ENCODE results near the gene PPP1R2. TPM values are rescaled to one million over a fixed set of nuclear protein-coding genes. Genes with fewer than 3 reads are reported as not detected.

Gene PPP1R2
- total RNA-seq, 1 experiment from 2014 or later: 30.8 TPM

DNA sequence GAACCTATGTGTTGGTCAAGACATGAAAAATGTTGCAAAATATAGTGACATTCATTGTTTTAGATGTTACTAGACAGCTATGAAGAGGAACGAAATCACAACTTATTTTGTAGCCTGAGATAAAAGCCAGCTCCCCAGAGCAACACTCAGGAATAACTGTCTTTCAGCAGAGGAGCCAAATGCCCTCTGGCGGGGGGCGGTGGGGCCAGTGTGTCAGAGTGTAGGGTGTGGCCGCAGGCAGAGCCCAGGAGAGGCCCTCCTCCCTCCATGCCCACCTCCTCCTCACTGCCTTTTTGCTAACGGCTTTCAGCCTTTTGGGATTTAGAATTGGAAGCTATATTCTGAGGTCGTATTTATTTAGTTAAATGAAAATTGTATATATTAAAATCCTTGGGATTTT, 23.7 kb upstream of the PPP1R2 start:
- DNase-seq (ENCODE audit: low read depth): no peak

DNA sequence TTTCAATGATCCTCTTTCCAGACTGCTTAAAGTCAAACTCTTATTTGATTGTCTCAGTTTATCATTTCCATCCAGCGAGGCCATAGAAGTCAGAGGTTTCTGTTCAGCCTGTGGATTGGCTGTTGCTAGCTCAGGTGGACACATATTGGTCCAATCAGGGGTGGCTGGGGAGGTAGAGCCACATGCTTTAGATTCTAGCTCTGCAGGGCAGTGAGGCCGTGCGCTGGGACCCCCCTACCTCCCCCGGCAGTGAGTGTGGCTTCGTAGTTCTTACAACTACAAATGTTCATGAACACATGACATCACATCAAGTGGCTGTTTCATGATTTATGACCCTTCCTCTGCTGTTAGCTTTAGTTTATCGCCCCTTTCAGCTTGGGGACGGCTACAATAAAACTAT, 22.6 kb upstream of the PPP1R2 start:
- no peak for DNase-seq (ENCODE audit: low read depth)

DNA sequence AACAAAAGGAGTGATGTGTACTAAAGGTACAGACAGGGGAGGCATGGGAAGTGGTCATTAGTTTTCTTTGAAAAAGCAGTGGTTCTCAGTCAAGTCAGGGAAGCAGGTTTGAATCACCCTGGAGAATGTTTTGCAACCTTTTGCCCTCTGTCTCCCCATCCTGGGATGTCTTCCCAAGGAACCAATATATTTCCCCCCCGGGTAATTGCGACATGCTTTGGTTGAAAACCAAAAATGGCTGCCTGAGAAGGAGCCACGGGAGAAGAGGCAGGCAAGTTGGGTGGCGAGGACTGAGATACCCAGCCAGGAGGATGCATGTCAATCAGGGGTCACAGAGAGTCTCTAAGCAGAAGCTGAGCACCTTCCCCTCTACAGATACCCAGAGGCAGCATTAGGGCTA, 20.2 kb upstream of the PPP1R2 start:
- DNase-seq (ENCODE audit: low read depth): no peak

DNA sequence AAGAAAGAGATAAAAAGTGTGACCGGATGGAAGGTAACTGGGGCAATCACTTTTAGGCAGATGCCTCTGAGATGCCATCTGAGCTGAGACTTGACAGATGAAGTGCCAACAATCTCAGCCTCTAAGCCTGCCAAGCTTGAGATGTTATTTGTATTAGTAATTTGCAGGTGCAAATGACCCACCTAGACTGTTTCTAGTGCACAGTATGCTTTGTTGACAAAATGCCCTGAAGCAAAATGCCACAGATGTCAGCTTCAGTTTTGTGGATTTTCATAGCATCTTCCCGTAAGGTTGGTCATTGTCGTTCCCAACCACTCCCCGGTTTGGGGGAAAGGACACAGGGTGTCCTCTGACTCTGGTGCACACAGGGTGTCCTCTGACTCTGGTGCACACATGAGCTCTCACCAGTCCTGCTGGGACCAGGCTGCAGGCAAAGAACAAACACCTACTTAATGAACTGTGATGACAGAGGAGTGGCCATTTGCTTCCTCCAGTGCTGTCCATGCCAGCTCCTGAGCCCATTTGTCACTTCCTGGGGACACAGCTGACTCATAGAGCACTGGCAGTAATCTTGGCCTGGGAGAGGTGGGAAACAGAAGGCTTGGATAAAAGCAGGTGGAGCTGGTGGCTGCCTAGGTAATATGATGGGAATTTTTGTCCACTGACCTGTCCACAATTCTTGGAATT, 16.7 kb upstream of the PPP1R2 start:
- no peak for DNase-seq (ENCODE audit: low read depth)

DNA sequence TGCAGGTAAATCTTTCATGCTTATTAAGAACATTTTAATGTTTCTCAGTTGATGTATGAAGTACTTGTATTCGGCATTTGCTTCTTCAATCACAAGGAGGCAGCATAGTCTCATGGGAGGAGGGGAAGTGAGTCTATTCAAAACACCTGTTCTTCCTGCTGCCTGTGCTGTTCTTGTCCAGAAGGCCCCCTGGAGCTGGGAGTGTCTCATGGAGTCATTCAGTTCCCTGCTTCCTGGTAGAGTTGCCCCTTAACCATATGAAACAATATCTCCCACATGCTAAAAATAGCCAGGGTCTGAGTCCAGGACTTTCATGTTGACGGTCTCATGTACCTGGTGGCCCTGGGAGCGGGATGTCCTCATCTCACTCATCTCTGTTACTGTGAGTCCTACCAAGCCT, 15.5 kb upstream of the PPP1R2 start:
- DNase-seq (ENCODE audit: low read depth): peak; percentile 67

DNA sequence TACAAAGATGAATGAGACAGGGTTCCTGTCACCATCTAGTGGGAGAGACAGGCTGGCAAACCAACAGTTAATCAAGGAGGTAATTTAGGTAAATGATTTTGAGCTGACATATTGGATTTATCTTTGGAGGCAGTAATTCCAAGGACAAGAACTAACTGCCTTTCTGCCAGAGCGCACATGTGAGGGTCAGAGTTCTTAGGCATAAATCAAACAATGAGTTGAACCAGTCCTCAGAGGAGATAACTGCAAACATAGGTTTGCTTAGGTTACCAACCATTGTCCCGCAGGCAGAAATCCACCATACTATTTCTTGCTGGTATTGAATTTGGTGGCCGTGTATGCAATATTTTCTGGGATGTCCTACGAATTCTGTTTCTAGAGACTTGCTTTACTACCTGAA, 14.2 kb upstream of the PPP1R2 start:
- DNase-seq (ENCODE audit: low read depth): no peak

DNA sequence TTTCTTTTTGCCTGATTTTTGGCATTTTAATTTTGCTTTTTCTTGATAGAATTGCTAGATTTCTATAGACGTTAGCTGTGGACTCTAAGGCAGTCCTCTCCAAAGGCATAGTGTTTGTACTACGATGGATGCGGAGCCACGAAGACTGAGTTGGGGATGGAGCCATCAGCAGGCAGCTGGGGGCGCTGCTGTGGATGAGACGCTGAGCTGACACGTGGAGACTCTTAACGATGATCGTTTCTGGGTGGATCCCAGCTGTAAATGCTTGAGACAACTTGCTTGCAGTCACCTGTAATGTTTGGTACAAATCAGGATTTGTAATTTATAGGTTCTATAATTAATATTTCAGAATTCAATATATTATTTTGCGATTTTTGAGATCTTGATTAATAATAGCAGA, 13.3 kb upstream of the PPP1R2 start:
- DNase-seq (ENCODE audit: low read depth): no peak

DNA sequence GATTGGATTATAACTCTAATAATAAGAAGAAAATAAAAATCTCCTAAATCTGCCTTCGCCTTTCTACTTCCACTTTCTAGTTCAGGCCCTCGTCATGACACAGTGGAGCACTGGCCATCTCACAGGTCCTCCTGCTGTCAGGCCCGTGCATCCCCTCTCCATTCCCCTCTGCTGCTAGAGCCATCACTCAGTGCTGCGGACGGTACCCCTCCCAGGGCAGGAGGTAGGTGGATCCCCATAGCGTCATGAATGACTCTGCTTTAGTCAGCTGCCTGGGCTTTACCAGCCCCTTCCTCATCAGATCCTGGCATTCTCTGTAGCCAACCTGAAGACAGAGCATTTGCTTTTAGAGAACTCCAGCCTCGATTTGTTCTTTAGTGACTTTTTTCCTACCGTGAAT, 12.0 kb upstream of the PPP1R2 start:
- no peak for DNase-seq (ENCODE audit: low read depth)

DNA sequence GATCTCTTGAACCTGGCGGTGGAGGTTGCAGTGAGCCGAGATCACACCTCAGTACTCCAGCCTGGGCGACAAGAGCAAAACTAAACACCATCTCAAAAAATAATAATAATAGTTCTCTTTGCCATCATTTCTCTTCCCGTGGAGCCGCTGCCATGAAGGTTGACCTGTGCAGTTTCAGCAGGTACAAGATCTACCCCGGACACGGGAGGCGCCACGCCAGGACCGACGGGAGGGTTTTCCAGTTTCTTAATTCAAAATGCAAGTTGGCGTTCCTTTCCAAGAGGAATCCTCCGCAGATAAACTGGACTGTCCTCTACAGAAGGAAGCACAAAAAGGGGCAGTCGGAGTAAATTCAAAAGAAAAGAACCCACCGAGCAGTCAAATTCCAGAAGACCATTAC, 11.3 kb upstream of the PPP1R2 start:
- no peak for DNase-seq (ENCODE audit: low read depth)

DNA sequence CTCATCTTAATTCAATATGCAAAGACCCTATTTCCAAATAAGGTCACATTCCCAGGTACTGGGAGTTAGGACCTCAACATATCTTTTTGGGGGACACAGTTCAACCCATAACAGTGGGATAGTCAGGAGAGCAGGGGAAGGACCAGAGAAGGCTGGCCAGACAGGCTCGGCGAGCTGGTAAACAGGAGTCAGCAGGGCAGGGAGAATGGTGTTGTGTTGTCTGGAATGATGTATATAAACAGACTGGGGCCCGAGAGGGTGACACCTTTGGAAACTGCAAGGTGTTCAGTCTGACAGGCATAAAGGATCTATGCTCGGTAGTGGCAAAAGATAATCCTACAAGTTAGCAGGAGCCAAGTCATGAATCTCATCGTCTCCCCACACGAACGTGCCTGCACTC, 10.1 kb upstream of the PPP1R2 start:
- no peak for DNase-seq (ENCODE audit: low read depth)

DNA sequence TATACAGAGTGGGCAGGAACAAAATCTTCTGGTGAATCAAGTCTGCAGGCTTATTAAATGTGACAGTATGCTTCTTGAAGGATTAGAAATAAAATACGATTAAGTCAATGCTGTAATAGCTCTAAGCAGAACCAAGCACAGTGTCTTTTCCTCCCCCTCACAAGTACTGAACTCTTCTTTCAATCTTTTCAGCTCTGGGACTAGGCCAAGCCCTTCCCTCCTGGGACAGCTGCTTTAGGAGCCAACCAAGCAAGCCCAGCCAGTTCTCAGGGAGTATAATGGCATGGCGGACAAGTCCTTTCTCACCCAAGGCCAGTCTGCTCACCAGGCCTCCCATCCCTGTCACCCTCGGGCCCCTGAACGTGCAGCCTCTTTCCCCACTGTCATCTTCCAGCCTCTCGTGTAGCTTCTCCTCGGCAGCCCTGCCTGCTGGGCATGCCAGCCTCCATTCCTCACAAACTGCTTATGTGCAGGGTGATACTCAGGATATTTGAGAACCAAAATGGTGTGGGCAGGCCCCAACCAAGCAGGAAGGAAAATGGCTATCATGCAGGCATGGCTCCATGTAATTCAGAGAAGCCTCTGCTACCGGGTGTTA, 8.4 kb upstream of the PPP1R2 start:
- peak; percentile 27 for DNase-seq (ENCODE audit: low read depth)

DNA sequence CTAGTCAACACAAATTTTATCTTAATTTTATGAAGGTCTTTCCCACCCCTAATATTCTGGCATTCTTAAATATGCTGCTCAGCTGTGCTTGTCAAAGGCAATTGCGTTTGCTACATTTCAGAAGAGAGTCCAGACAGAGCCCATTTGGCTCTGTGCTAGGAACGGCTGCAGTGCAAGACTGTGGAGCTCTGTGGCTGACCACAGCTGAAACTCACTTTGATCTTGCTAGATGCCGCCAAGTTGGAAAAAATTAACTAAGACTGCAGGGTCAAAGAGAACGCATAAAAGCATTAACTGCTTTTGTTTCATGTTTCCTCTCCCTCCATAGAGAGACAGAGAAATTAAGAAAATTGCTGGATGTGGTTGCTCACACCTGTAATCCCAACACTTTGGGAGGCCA, 7.6 kb upstream of the PPP1R2 start:
- DNase-seq (ENCODE audit: low read depth): no peak

DNA sequence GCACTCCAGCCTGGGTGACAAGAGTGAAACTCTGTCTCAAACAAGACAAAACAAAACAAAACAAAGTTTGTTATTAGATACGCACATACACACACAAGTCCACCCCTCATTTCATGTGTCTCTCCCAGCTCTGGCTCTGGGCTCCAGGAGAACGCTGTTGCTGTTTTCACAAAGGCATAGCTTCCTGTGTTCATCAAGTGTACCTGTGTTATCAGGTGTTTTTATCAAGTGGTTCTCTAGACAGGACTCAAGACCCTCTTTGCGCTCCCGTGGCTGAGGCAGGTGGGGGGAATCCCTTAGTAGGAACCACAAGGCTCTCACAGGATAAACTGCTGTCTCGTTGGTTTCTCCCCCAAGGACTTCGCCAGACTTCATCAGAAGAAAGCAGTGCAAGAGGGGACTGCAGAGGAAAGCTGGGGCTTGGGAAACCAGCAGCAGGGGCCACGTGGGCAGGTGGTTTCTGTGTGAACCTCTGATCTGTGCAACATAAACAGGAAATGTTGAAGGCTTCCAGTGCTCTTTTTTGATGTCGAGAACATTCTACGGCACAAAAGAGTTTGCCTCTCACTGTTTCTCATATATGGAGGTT, 6.9 kb upstream of the PPP1R2 start:
- DNase-seq (ENCODE audit: low read depth): no peak

DNA sequence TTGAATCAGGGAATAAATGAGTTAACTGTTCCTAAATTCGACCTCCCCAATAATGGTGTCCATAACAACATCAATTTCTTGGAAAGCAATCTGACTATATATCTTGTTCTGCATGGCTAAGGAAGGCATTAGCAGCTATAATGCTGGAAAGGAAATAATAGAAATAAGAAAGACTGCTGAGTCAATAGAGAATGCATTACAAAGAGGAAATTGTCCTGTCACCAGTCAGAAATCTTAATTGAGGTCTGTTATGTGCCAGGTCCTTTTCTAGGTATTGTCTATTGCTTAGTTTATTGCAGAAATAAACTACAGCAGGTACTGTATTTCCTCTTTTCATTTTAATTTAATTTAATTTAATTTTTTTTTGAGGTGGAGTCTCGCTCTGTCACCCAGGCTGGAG, 5.9 kb upstream of the PPP1R2 start:
- DNase-seq (ENCODE audit: low read depth): no peak

DNA sequence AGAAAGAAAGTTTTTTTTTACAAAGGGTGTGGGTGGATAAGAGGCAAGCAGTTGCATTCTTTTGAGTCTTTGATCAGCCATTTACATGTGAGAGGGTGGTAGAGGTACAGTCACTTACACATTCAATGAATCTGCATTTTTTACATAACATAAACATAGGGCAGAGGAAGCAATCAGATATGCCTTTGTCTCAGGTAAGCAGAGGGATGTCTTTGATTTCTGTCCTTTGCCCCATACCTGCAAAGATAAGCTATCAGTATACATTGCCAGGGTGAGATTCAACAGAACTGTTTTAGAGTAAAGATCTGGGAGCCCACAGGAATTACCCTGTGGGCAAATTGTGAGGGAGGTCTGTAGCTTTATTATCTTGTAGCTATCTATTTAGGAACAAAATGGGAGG, 5.4 kb upstream of the PPP1R2 start:
- DNase-seq (ENCODE audit: low read depth): no peak

DNA sequence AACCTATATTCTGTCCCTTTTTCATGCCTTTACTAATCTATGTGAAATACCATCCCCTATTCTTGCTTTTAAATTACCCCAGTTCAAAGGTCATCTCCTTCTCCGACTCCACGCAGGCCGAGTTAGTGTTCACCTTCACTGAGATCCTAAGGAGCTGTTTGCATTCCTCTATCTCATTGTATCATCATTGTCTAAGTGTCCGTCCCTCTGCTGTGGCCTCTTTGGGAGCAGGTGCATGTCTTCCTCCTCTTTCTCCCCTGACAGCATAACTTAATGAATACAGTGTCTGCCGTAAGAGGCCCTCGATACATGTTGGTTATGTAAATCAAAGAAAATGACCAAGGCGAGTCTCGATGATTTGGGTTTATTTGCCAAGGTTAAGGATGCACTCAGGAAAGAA, 4.9 kb upstream of the PPP1R2 start:
- no peak for DNase-seq (ENCODE audit: low read depth)

DNA sequence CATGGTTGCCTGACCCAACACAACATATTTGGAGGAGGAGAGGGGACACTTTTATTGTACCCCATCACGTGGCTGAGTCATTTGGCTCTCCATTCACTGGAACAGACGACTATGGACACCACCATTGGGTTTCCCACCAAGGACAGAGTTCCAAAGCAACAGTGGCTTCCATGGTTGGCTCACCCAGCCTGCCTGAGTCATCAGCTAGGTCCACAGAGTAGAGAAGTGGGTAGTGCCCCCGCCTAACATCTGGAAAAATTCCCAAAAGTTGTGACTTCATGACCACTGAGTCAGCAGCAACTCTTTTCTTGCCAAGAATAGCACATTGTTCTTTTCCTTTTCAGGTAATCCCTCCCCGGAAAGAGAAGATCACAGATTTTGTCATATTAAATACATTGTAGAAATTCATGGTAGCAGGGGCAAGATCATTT, 3.0 kb upstream of the PPP1R2 start:
- DNase-seq (ENCODE audit: low read depth): peak; percentile 83

DNA sequence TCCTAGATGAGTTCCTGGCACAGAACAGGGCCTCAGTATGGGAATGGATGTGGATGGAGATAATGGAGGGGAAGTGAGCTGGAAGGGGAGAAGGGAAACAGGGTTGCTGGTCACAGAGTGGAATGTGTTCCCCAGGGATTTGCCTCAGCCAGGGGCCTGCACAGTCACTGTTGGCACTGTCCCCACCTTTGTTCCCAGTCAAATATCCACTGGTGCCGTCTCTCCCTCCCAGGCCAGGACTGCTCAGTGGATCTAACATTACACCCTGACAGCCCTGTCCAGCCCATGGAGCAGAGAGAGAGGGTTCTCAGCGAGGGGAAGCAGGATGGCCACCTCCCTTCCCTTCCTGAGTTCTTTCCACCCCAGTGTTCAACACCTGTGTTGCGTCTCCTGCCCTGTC, 1.5 kb upstream of the PPP1R2 start:
- no peak for DNase-seq (ENCODE audit: low read depth)

DNA sequence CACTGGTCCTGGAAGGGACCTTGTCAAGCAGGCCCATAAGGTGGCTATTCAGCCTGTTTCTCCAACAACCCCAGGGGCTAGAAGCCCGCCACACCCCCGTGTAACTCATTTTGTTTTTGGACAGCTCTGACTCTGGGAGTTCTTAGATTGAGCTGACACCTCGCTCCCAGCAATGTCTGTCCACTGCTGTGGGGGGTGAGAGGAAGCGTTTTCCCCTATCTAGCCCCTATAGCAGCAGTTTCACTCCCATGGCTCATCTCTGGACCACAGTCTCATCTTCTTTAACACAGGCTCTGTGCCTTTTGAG, 1.1 kb upstream of the PPP1R2 start:
- DNase-seq (ENCODE audit: low read depth): no peak

DNA sequence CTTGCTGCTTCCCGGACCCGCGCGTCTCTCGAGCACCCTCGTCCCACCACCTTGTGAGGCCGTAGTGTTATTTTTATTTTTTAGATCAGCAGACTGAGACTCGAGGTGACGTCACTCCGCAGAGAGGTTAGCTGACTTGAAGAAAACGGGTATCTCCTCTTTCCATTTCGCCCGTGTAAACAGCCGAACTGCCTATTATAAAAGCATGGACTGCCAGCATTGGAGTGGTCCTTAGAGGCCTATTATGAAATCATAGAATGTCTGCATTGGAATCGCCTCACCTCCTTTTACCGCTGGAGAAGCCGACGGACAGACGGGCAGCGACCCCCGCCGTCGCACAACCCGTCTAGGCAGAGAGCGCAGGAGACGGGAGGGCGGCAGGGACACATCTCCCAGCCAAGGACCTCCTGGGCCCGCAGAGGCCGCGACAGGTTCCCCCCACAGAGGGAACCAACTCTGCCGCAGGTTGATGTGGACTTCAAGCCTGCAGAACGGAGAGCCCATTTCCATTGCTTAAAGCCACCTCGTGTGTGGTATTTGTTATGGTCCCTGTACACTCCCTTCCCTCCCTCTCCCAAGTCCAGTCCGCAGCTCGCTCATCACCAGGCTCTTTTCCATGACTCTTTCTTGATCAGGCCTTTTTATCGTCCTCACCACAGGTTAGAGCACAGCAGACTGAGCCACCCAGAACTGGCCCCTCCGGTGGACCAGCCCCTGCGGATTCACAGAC, 540 bp upstream of the PPP1R2 start:
- no peak for DNase-seq (ENCODE audit: low read depth)

DNA sequence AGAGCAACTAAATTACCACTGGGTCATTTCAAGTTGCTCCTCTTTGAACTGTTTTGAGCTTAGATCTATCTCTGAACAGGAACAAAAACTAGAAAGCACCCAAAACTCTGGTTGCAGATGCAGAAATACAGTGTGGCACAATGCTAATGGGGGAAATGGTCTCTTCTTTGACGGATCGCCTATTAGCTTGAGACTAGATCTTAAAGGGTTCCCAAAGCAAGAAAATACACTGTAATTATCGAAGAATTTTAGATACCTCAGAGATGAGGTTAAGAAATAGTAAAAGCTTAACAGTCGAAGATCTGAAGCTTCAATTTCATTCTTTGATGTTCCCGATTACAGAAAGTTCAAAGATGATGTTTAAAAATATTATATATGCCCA, 818 bp downstream of the PPP1R2 start:
- peak; percentile 7 for DNase-seq (ENCODE audit: low read depth)

DNA sequence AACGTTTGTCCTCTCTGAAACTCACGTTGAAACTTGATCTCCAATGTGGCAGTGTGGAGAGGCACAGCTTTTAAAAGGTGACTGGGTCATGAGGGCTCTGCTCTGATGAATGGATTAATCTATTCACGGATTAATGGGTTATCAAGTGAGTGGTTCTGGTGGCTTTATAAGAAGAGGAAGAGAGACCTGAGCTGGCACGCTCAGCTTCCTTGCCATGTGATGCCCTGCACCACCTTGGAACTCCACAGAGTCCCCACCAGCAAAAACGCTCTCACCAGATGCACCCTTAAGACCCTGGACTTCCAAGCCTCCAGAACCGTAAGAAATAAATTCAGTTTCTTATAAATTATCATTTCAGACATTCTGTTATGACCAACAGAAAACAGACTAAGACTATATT, 2.6 kb downstream of the PPP1R2 start:
- no peak for DNase-seq (ENCODE audit: low read depth)

DNA sequence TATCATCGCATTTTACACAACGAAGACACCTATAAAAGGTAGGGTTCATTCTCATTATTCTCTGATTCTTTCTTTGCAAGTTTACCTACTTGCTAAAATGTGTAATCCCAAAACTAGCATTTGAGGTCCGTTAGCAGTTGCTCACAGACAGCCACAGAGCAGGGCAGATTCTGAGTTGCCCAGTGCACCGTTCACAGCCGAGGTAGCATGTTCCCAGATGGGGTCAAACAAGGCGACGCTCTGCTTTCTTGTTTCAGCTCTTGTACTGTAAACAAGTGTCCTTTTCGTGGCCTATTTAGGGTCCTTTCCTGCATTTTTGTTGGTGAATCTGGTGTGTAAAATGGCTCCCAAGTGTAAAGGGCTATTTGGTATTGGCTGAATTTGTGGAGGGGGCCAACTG, 3.1 kb downstream of the PPP1R2 start:
- DNase-seq (ENCODE audit: low read depth): no peak
